CD8-positive, alpha-beta memory T cell (primary cell): ENCODE measurements around the gene CEP76. TPM values are rescaled to one million over a fixed set of nuclear protein-coding genes. Genes with fewer than 3 reads are reported as not detected.

Experiments
- CTCF ChIA-PET: fragments of 350-600 bp; sonication (Branson Sonifier 250); formaldehyde crosslinking; loops from one replicate; lab custom pipeline; 2021; ENCODE audit warnings: antibody characterized with exemption; lab: Charles Lee
- POLR2A ChIA-PET: fragments of 350-600 bp; sonication (Branson Sonifier 250); formaldehyde crosslinking; loops from one replicate; lab custom pipeline; 2021; ENCODE audit warnings: antibody characterized with exemption; lab: Charles Lee
- DNase-seq, 5 donors: peaks; one replicate each; pipeline versions ENCODE4 v3.0.0 to v3.0.0-alpha.2; 2020 to 2022; ENCODE audit warnings: mixed read lengths in 1 of 5
- H3K27ac ChIP-seq: one replicate; pipeline ENCODE4 v1.7.0; 2013; ENCODE audit warnings: low read depth, mild to moderate bottlenecking, low read length, moderate library complexity
- H3K27me3 ChIP-seq: 2 replicates; pipeline ENCODE4 v1.7.0; 2013; ENCODE audit warnings: low read length, mild to moderate bottlenecking; ENCODE audit not compliant: insufficient read depth, poor library complexity, severe bottlenecking
- H3K36me3 ChIP-seq: 2 replicates; pipeline ENCODE4 v1.7.0; 2013; ENCODE audit warnings: mild to moderate bottlenecking, low read length, moderate library complexity; ENCODE audit not compliant: insufficient read depth
- H3K4me1 ChIP-seq: 2 replicates; pipeline ENCODE4 v1.7.0; 2013; ENCODE audit warnings: mild to moderate bottlenecking, low read length, moderate library complexity; ENCODE audit not compliant: insufficient read depth
- H3K4me3 ChIP-seq: 2 replicates; pipeline ENCODE4 v1.7.0; 2013; ENCODE audit warnings: mild to moderate bottlenecking, low read length
- H3K9me3 ChIP-seq: 2 replicates; pipeline ENCODE4 v1.7.0; 2013; ENCODE audit warnings: mild to moderate bottlenecking, low read length
- H3K27ac Mint-ChIP-seq, 8 donors: one replicate each; pipeline ENCODE4 v1.8.0; 2020 to 2021; ENCODE audit warnings: mixed read lengths in 8 of 8, mild to moderate bottlenecking in 6 of 8, inconsistent platforms in 3 of 8, moderate library complexity in 3 of 8
- H3K27me3 Mint-ChIP-seq, 2 donors: one replicate each; pipeline ENCODE4 v1.8.0; 2020 to 2021; ENCODE audit warnings: mixed read lengths in 2 of 2, mild to moderate bottlenecking in 1 of 2, moderate library complexity in 1 of 2
- H3K36me3 Mint-ChIP-seq, 3 donors: one replicate each; pipeline ENCODE4 v1.8.0; 2020 to 2021; ENCODE audit warnings: mixed read lengths in 3 of 3, inconsistent platforms in 1 of 3, mild to moderate bottlenecking in 1 of 3
- H3K4me1 Mint-ChIP-seq, 3 donors: one replicate each; pipeline ENCODE4 v1.8.0; 2020 to 2021; ENCODE audit warnings: mixed read lengths in 3 of 3, inconsistent platforms in 1 of 3, mild to moderate bottlenecking in 1 of 3
- H3K4me3 Mint-ChIP-seq, 7 donors: one replicate each; pipeline ENCODE4 v1.8.0; 2020 to 2021; ENCODE audit warnings: mixed read lengths in 7 of 7, mild to moderate bottlenecking in 6 of 7, moderate library complexity in 4 of 7, inconsistent platforms in 2 of 7
- H3K9me3 Mint-ChIP-seq, 5 donors: one replicate each; pipeline ENCODE4 v1.8.0; 2020 to 2022; ENCODE audit warnings: mixed read lengths in 5 of 5, mild to moderate bottlenecking in 3 of 5, moderate library complexity in 2 of 5, inconsistent platforms in 1 of 5
- polyA plus RNA-seq: library from polyadenylated mRNA; unstranded; fragments of 300-500 nt; fragmentation: Illumina TruSeq; gene quantifications from one replicate; pipeline ENCODE4 v1.2.3, GENCODE V29; 2021
- total RNA-seq, 2 experiments: library from RNA; stranded (reverse); gene quantifications; one replicate each; pipeline ENCODE4 v1.2.3, GENCODE V29; 2021

Gene CEP76
- total and polyA plus RNA-seq, 3 experiments from 2014 or later: 6.4 to 15.5 (median 11.3) TPM

DNA sequence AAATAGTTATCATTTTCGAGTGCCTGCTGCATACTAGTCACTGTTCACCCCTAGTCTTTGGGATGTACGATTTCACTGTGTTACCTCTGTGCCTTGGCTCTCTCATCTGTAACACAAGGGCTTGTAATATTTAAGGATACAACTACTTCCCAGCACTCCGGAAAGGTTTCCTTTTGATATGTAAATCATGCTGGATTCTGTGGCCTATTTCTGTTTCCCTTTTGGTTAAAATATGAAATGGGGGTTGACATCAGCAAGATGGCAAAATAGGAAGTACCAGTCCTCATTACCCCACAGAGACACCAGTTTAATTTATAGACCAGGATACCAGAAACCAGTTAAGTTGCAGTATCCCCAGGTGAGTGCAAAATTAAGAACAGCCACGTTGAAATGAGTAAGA lies 23.8 kb upstream of the CEP76 start:
- H3K9me3 ChIP-seq: no peaks in the 10 kb centered on the region
- H3K27ac ChIP-seq: no peak overlapping the region
- DNase-seq: no peak
- no peaks in the 10 kb centered on the region for H3K27me3 Mint-ChIP-seq
- no peak overlapping the region for H3K4me3 ChIP-seq
- POLR2A ChIA-PET: no interaction called here
- no peak overlapping the region for H3K4me3 Mint-ChIP-seq
- peaks cover 0 to 56% (median 9%) of the 10 kb centered on the region in 3 donors for H3K36me3 Mint-ChIP-seq
- CTCF ChIA-PET: interaction anchor here (0.8 to 11.6 kb wide), 17 partner anchors 7 to 433 kb away, joined by 3 to 122 read pairs (median 4); partner anchors contain the start of genes CEP76 and PSMG2
- no peaks in the 10 kb centered on the region for H3K9me3 Mint-ChIP-seq
- H3K4me1 ChIP-seq: no peaks in the 10 kb centered on the region
- no peaks in the 10 kb centered on the region for H3K27me3 ChIP-seq
- peaks cover 0 to 5% (median 3%) of the 10 kb centered on the region in 3 donors for H3K4me1 Mint-ChIP-seq
- peaks cover 26% of the 10 kb centered on the region for H3K36me3 ChIP-seq
- H3K27ac Mint-ChIP-seq: peak overlapping the region in 2 of 8 donors; percentile 66 to 72

DNA sequence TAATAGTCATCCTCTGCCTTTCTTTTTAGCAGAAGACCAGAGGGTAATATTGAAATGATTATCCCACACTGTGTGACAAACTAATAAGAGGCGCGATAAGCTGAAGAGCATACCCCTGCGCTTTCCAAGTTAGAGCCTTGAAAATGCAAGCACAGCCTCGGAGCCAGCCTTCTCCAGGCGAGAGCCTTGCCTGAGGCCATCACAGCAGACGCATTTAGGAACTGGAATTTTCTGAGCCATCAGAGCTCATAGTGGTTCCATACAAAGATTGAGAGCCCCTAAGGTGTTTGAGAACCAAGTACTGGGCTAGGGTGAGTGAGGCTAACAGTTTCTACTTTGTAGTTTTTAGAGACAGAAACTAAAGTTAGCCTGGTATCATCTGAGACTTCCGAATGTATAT lies 20.2 kb upstream of the CEP76 start:
- no peak for DNase-seq
- POLR2A ChIA-PET: interaction anchor here (0.6 kb wide), 1 partner anchor 11 kb away, joined by 3 read pairs; no protein-coding TSS in a partner anchor

DNA sequence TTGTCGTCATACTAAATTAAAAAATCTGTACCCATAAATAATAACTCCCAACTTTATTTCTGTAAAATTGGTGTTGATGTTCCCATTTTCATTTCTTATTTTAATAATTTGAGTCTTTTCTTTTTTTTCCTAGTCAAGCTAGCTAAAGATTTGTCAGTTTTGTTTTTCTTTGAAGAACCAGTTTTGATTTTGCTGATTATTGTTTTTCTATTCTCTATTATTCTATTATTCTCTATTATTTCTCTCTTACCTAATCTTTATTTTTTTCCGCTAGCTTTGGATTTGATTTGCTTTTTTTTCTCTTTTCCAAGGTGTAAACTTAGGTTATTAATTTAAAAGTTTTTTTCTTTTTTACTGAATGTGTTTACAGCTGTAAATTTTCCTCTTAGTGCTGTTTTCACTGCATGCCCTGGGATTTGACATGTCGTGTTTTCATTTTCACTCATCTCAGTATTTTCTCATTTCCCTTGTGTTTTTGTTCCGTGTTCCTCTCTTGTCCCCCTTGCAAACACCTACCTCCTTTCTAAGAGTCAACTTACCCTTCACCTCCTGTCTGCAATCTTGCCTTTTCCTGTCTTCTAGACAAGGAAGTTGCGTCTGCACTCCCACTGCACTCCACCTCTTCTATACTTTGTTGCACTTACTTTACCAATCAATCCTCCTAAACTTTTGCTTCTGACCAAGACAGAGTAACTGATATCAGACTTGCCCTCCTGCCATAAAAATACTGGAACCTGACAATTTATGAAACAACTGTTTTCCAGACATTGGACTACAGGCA lies 19.2 kb upstream of the CEP76 start:
- Histone ChIP-seq H3K27me3 (no peaks in the 10 kb centered on the region), H3K27ac (no peak overlapping the region), H3K36me3 (peaks cover 45% of the 10 kb centered on the region), H3K4me1 (no peaks in the 10 kb centered on the region), H3K9me3 (no peaks in the 10 kb centered on the region), H3K4me3 (no peak overlapping the region)
- Mint-ChIP-seq H3K27ac (peak overlapping the region in 4 of 8 donors; percentile 43 to 92 (median 72)), H3K27me3 (no peaks in the 10 kb centered on the region), H3K4me1 (peaks cover 0 to 5% (median 3%) of the 10 kb centered on the region in 3 donors), H3K4me3 (no peak overlapping the region), H3K9me3 (no peaks in the 10 kb centered on the region), H3K36me3 (peaks cover 4 to 84% (median 18%) of the 10 kb centered on the region in 3 donors)
- CTCF ChIA-PET: interaction anchor here (1.1 to 11.6 kb wide), 4 partner anchors 171 to 214 kb away, joined by 3 to 122 read pairs (median 19); no protein-coding TSS in a partner anchor
- POLR2A ChIA-PET: no interaction called here
- no peak for DNase-seq

More for the DNA sequence above, 20.2 kb upstream of the CEP76 start:
- peaks cover 4 to 81% (median 14%) of the 10 kb centered on the region in 3 donors for H3K36me3 Mint-ChIP-seq
- H3K4me1 ChIP-seq: no peaks in the 10 kb centered on the region
- no peaks in the 10 kb centered on the region for H3K27me3 ChIP-seq
- no peak overlapping the region for H3K27ac Mint-ChIP-seq
- no peak overlapping the region for H3K4me3 Mint-ChIP-seq
- peaks cover 45% of the 10 kb centered on the region for H3K36me3 ChIP-seq
- no peak overlapping the region for H3K4me3 ChIP-seq
- H3K9me3 Mint-ChIP-seq: no peaks in the 10 kb centered on the region
- H3K27me3 Mint-ChIP-seq: no peaks in the 10 kb centered on the region
- no peaks in the 10 kb centered on the region for H3K9me3 ChIP-seq
- CTCF ChIA-PET: interaction anchor here (1.1 to 11.6 kb wide), 4 partner anchors 170 to 213 kb away, joined by 3 to 122 read pairs (median 19); no protein-coding TSS in a partner anchor
- H3K27ac ChIP-seq: no peak overlapping the region
- peaks cover 0 to 5% (median 3%) of the 10 kb centered on the region in 3 donors for H3K4me1 Mint-ChIP-seq

DNA sequence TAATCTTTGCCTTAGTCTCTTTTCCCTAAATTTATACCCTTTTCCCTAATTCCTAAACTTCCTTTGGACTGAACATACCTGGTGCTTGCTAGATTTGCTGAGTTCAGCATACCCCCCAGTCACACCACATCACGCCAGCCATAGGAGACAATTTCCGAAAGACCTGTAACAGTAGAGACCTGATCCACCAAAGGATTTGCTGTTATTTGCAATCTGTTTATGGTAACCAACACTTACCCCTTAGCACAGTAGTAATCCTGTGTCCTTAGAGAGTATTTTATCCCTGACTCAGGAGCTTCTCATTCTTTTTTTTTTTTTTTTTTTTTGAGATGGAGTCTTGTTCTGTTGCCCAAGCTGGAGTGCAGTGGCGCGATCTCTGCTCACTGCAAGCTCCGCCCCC lies 8.9 kb upstream of the CEP76 start:
- H3K4me1 ChIP-seq: no peaks in the 10 kb centered on the region
- no peaks in the 10 kb centered on the region for H3K27me3 ChIP-seq
- no peaks in the 10 kb centered on the region for H3K9me3 ChIP-seq
- CTCF ChIA-PET: interaction anchor here (1.1 to 1.2 kb wide), 2 partner anchors 16 to 237 kb away, joined by 3 read pairs; partner anchors contain the start of gene SEH1L
- peaks cover 6 to 21% (median 11%) of the 10 kb centered on the region in 3 donors for H3K4me1 Mint-ChIP-seq
- H3K4me3 ChIP-seq: no peak overlapping the region
- peaks cover 23% of the 10 kb centered on the region for H3K36me3 ChIP-seq
- H3K9me3 Mint-ChIP-seq: no peaks in the 10 kb centered on the region
- H3K27me3 Mint-ChIP-seq: no peaks in the 10 kb centered on the region
- POLR2A ChIA-PET: interaction anchor here (0.7 kb wide), 1 partner anchor 12 kb away, joined by 3 read pairs; no protein-coding TSS in a partner anchor
- no peak overlapping the region for H3K4me3 Mint-ChIP-seq
- no peak overlapping the region for H3K27ac ChIP-seq
- H3K36me3 Mint-ChIP-seq: peaks cover 4 to 78% (median 18%) of the 10 kb centered on the region in 3 donors
- no peak for DNase-seq
- peak overlapping the region in 2 of 8 donors; percentile 22 to 74 for H3K27ac Mint-ChIP-seq

DNA sequence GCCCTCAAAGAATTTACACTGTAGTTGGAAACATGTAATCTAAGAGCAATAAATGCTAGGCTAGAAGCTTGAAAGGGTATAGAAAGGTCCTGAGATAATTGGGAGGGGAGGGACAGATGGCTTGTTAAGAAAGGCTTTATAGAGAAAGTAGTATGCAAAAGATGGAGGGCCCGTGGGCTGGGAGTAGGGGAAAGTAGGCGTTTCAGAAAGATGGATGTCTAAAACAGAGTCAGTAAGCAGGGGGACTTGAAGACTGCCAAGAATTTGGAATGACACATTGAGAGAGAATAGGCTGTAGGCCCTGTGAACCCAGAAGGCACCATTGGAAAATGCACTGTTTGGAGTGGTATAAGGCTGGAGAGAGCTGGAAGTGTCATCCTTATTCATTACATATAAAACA lies 1.1 kb upstream of the CEP76 start:
- no peak for DNase-seq
- no peaks in the 10 kb centered on the region for H3K27me3 ChIP-seq
- H3K27ac ChIP-seq: peak overlapping the region; percentile 84
- H3K36me3 ChIP-seq: peaks cover 11% of the 10 kb centered on the region
- H3K4me3 ChIP-seq: peak overlapping the region; percentile 87
- no peaks in the 10 kb centered on the region for H3K9me3 ChIP-seq
- Mint-ChIP-seq H3K27ac (peak overlapping the region; percentile 90 to 100 (median 98)), H3K27me3 (no peaks in the 10 kb centered on the region), H3K36me3 (peaks cover 0 to 56% (median 9%) of the 10 kb centered on the region in 3 donors), H3K9me3 (no peaks in the 10 kb centered on the region), H3K4me1 (peaks cover 46 to 60% (median 58%) of the 10 kb centered on the region in 3 donors), H3K4me3 (peak overlapping the region; percentile 91 to 99 (median 96))
- POLR2A ChIA-PET: interaction anchor here (0.6 to 1.7 kb wide), 2 partner anchors 158 to 326 kb away, joined by 3 to 10 read pairs; partner anchors contain the start of gene AFG3L2
- CTCF ChIA-PET: interaction anchor here (1.8 to 2.0 kb wide), 2 partner anchors 23 to 231 kb away, joined by 4 to 9 read pairs; no protein-coding TSS in a partner anchor
- peaks cover 42% of the 10 kb centered on the region for H3K4me1 ChIP-seq

DNA sequence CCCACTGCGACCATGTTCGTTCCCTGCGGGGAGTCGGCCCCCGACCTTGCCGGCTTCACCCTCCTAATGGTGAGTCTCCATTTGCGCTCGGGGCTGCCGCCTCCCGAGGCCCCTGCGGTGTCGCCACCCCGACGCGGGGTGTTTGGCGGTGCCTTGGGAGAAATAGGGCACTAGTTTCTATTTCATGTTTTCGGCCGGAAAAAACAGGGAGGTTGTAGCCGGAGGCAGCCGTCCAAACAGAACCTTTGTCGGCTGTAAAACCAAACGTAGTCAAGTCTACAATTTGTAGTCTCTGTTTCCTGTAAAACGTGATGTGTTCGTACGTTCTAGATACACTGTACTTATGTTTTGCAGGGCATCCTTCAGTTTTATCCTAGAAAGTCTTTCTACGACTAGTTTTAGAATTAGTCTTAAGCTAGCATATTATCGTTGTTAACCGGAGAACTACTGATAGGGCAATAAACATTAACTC lies 609 bp upstream of the CEP76 start:
- POLR2A ChIA-PET: interaction anchor here (0.6 to 1.7 kb wide), 7 partner anchors 20 to 326 kb away, joined by 3 to 10 read pairs (median 3); partner anchors contain the start of genes AFG3L2, CEP192, PRELID3A and SEH1L
- no peak for DNase-seq
- Mint-ChIP-seq H3K4me3 (peak overlapping the region; percentile 91 to 99 (median 96)), H3K9me3 (no peaks in the 10 kb centered on the region), H3K27ac (peak overlapping the region; percentile 90 to 100 (median 98)), H3K4me1 (peaks cover 46 to 61% (median 60%) of the 10 kb centered on the region in 3 donors), H3K36me3 (peaks cover 0 to 56% (median 11%) of the 10 kb centered on the region in 3 donors), H3K27me3 (no peaks in the 10 kb centered on the region)
- CTCF ChIA-PET: interaction anchor here (1.3 to 2.2 kb wide), 5 partner anchors 11 to 326 kb away, joined by 3 to 9 read pairs (median 5); partner anchors contain the start of gene AFG3L2
- Histone ChIP-seq H3K4me1 (peaks cover 42% of the 10 kb centered on the region), H3K27ac (peak overlapping the region; percentile 84), H3K4me3 (peak overlapping the region; percentile 87), H3K27me3 (no peaks in the 10 kb centered on the region), H3K9me3 (no peaks in the 10 kb centered on the region), H3K36me3 (peaks cover 13% of the 10 kb centered on the region)

DNA sequence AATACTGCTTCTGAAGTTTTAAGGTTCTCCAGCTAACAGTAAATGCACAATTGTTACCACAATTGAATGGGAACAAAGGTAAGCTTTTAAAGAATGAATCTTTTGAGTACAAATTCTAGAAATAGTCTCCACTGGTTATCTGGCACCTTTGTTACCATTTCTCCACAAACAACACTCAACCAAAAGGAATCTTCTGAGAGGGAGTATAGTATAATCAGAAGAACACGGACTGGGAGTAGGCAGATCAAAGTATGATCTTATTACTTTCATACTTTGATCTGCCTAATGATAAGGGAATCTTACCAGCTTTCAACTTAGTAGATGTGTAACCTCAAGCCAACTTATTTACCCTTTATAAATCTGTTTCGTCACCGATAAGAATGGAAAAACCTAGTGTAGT lies 1.4 kb downstream of the CEP76 start:
- Mint-ChIP-seq H3K4me3 (peak overlapping the region; percentile 91 to 99 (median 96)), H3K27ac (peak overlapping the region; percentile 90 to 100 (median 98)), H3K36me3 (peaks cover 0 to 44% (median 7%) of the 10 kb centered on the region in 3 donors), H3K4me1 (peaks cover 40 to 54% (median 52%) of the 10 kb centered on the region in 3 donors), H3K9me3 (no peaks in the 10 kb centered on the region), H3K27me3 (no peaks in the 10 kb centered on the region)
- CTCF ChIA-PET: interaction anchor here (0.9 to 2.2 kb wide), 3 partner anchors 26 to 324 kb away, joined by 4 to 5 read pairs (median 4); partner anchors contain the start of gene AFG3L2
- peaks cover 3% of the 10 kb centered on the region for H3K36me3 ChIP-seq
- H3K4me3 ChIP-seq: peak overlapping the region; percentile 87
- no peak for DNase-seq
- no peaks in the 10 kb centered on the region for H3K9me3 ChIP-seq
- POLR2A ChIA-PET: no interaction called here
- peaks cover 42% of the 10 kb centered on the region for H3K4me1 ChIP-seq
- H3K27ac ChIP-seq: no peak overlapping the region
- H3K27me3 ChIP-seq: no peaks in the 10 kb centered on the region
